HL-60 (cell line): Measurements from ENCODE around the gene OR1F1.
"Not testable (repeated sequence)": the region's sequence is repeated elsewhere in the genome, so short reads cannot be mapped to it uniquely, and the experiment has no call there.

Experiments
- DNase-seq, 2 experiments: peaks; one replicate each; pipeline ENCODE4 v3.0.0-alpha.2; 2010 to 2020; ENCODE audit warnings: low read depth in 1 of 2, low spot score in 1 of 2
- H3K27ac ChIP-seq: fragments of 250-450 bp; sonication (Bioruptor Pico); replicated peaks from 2 replicates; pipeline ENCODE4 v1.5.1; 2020; ENCODE audit warnings: mild to moderate bottlenecking, moderate library complexity
- H3K27me3 ChIP-seq: fragments of 250-450 bp; sonication (Bioruptor Pico); 2 replicates; pipeline ENCODE4 v1.5.1; 2021; ENCODE audit warnings: mild to moderate bottlenecking, moderate library complexity; ENCODE audit not compliant: insufficient read depth, poor library complexity, severe bottlenecking
- H3K4me3 ChIP-seq: replicated peaks from 2 replicates; pipeline ENCODE4 v1.5.1; 2011; ENCODE audit warnings: mild to moderate bottlenecking, control low read depth, low read length; ENCODE audit not compliant: insufficient read depth
- CTCF ChIP-seq: IDR thresholded peaks from one replicate; pipeline ENCODE4 v1.5.1; 2011; ENCODE audit warnings: low read length, control low read depth, inconsistent platforms; ENCODE audit not compliant: insufficient read depth
- GABPA ChIP-seq: IDR thresholded peaks from 2 replicates; pipeline ENCODE4 v1.6.1; 2012; ENCODE audit warnings: low read depth
- POLR2AphosphoS5 ChIP-seq: IDR thresholded peaks from 2 replicates; pipeline ENCODE4 v1.6.1; 2012; ENCODE audit warnings: low read depth
- REST ChIP-seq: IDR thresholded peaks from 2 replicates; pipeline ENCODE4 v1.6.1; 2012; ENCODE audit warnings: low read depth; ENCODE audit not compliant: insufficient replicate concordance
- SPI1 ChIP-seq: IDR thresholded peaks from 2 replicates; pipeline ENCODE4 v1.6.1; 2012; ENCODE audit warnings: low read depth, mild to moderate bottlenecking, borderline replicate concordance

OR1F1 gene

GRCh38 chr16:3179651-3180050, 8.4 kb upstream of the OR1F1 start:
- H3K4me3 ChIP-seq: no peak overlapping the region
- no peak for DNase-seq
- peaks cover 52% of the 10 kb centered on the region for H3K27me3 ChIP-seq
- TF ChIP-seq SPI1 (no peak), CTCF (no peak), GABPA (no peak), REST (no peak)
- no peak overlapping the region for H3K27ac ChIP-seq

- Histone ChIP-seq H3K27ac (no peak overlapping the region), H3K27me3 (peaks cover 47% of the 10 kb centered on the region), H3K4me3 (no peak overlapping the region)
- no peak for DNase-seq
- TF ChIP-seq REST (no peak), SPI1 (no peak), CTCF (no peak), GABPA (no peak), POLR2AphosphoS5 (no peak)
Observed at GRCh38 chr16:3180445-3180878, 7.5 kb upstream of the OR1F1 start.

- not testable (repeated sequence) for H3K27ac ChIP-seq, H3K4me3 ChIP-seq, DNase-seq
- peaks cover 42% of the 10 kb centered on the region for H3K27me3 ChIP-seq
Observed at GRCh38 chr16:3182293-3182607, 5.8 kb upstream of the OR1F1 start.

- DNase-seq: no peak
- no peak for TF ChIP-seq POLR2AphosphoS5
- TF ChIP-seq GABPA: no peak
- no peak for TF ChIP-seq REST
- no peak for TF ChIP-seq SPI1
- no peak for TF ChIP-seq CTCF
- peaks cover 45% of the 10 kb centered on the region for H3K27me3 ChIP-seq
- no peak overlapping the region for H3K4me3 ChIP-seq
- no peak overlapping the region for H3K27ac ChIP-seq
Observed at GRCh38 chr16:3182608-3183444, 5.2 kb upstream of the OR1F1 start.
